ENCODE results near the gene CDH23. TPM values are rescaled to one million over a fixed set of nuclear protein-coding genes. Genes with fewer than 3 reads are reported as not detected.

The CDH23 gene
- total and polyA plus RNA-seq, 2 donors (not counting 1 experiment from before 2014, with no cell fraction given), result 0.01 to 0.17 TPM

GRCh38 chr10:71854031-71854430 is 457.3 kb downstream of the CDH23 start:
- no peak overlapping the region for H3K4me2 ChIP-seq (ENCODE audit: extremely low read depth, insufficient read depth, low read length)
- H3K79me2 ChIP-seq (ENCODE audit: control insufficient read depth, insufficient read depth, low read length), result peaks cover 19% of the 10 kb centered on the region
- no peak for TF ChIP-seq EZH2 (IDR thresholded peaks at IDR 0.05; ENCODE audit: low read length, missing control alignments)
- H2AFZ ChIP-seq (ENCODE audit: low read length), result no peak overlapping the region
- no peaks in the 10 kb centered on the region for H3K9me3 ChIP-seq (ENCODE audit: control insufficient read depth, insufficient read depth, low read depth, low read length)
- no peak overlapping the region for H3K27ac ChIP-seq (ENCODE audit: insufficient read depth, low read length)
- H4K20me1 ChIP-seq (ENCODE audit: control insufficient read depth, extremely low read depth, insufficient read depth, low read length), result no peaks in the 10 kb centered on the region
- no peaks in the 10 kb centered on the region for H3K27me3 ChIP-seq (ENCODE audit: control insufficient read depth, insufficient read depth, low read length)
- no peak overlapping the region for H3K9ac ChIP-seq (ENCODE audit: insufficient read depth, low read length)
- H3K4me1 ChIP-seq (ENCODE audit: control insufficient read depth, extremely low read depth, insufficient read depth, low read length), result peaks cover 6% of the 10 kb centered on the region
- no peaks in the 10 kb centered on the region for H3K36me3 ChIP-seq (ENCODE audit: control insufficient read depth, insufficient read depth, low read length)
- no peak overlapping the region for H3K4me3 ChIP-seq (replicated peaks in 1 of 4; ENCODE audit: control extremely low read depth in 1 of 4, insufficient read depth in 1 of 4, low read depth in 3 of 4, low read length in 4 of 4)
- peak; percentile 57 to 65 for DNase-seq (ENCODE audit: low read depth in 2 of 2)

GRCh38 chr10:71856619-71857018 is 459.9 kb downstream of the CDH23 start:
- Histone ChIP-seq H3K9ac (ENCODE audit: insufficient read depth, low read length) (no peak overlapping the region), H3K79me2 (ENCODE audit: control insufficient read depth, insufficient read depth, low read length) (no peaks in the 10 kb centered on the region), H3K4me3 (replicated peaks in 1 of 4; ENCODE audit: control extremely low read depth in 1 of 4, insufficient read depth in 1 of 4, low read depth in 3 of 4, low read length in 4 of 4) (no peak overlapping the region), H3K27me3 (ENCODE audit: control insufficient read depth, insufficient read depth, low read length) (no peaks in the 10 kb centered on the region), H3K4me1 (ENCODE audit: control insufficient read depth, extremely low read depth, insufficient read depth, low read length) (peaks cover 15% of the 10 kb centered on the region), H4K20me1 (ENCODE audit: control insufficient read depth, extremely low read depth, insufficient read depth, low read length) (no peaks in the 10 kb centered on the region), H3K9me3 (ENCODE audit: control insufficient read depth, insufficient read depth, low read depth, low read length) (no peaks in the 10 kb centered on the region), H3K36me3 (ENCODE audit: control insufficient read depth, insufficient read depth, low read length) (no peaks in the 10 kb centered on the region), H3K27ac (ENCODE audit: insufficient read depth, low read length) (no peak overlapping the region), H2AFZ (ENCODE audit: low read length) (no peak overlapping the region), H3K4me2 (ENCODE audit: extremely low read depth, insufficient read depth, low read length) (no peak overlapping the region)
- no peak for TF ChIP-seq CTCF (conservative IDR thresholded peaks at IDR 0.05 in 1 of 2, IDR thresholded peaks at IDR 0.05 in 1 of 2; ENCODE audit: low read depth in 1 of 2, low read length in 2 of 2)
- no peak for TF ChIP-seq EZH2 (IDR thresholded peaks at IDR 0.05; ENCODE audit: low read length, missing control alignments)
- DNase-seq (ENCODE audit: low read depth in 2 of 2), result no peak

GRCh38 chr10:71857934-71858890 is 461.5 kb downstream of the CDH23 start:
- Histone ChIP-seq H3K27ac (ENCODE audit: insufficient read depth, low read length) (no peak overlapping the region), H3K79me2 (ENCODE audit: control insufficient read depth, insufficient read depth, low read length) (no peaks in the 10 kb centered on the region), H3K4me3 (replicated peaks in 1 of 4; ENCODE audit: control extremely low read depth in 1 of 4, insufficient read depth in 1 of 4, low read depth in 3 of 4, low read length in 4 of 4) (no peak overlapping the region), H3K27me3 (ENCODE audit: control insufficient read depth, insufficient read depth, low read length) (no peaks in the 10 kb centered on the region), H3K9ac (ENCODE audit: insufficient read depth, low read length) (no peak overlapping the region), H4K20me1 (ENCODE audit: control insufficient read depth, extremely low read depth, insufficient read depth, low read length) (no peaks in the 10 kb centered on the region), H3K4me2 (ENCODE audit: extremely low read depth, insufficient read depth, low read length) (no peak overlapping the region), H3K9me3 (ENCODE audit: control insufficient read depth, insufficient read depth, low read depth, low read length) (no peaks in the 10 kb centered on the region), H3K36me3 (ENCODE audit: control insufficient read depth, insufficient read depth, low read length) (no peaks in the 10 kb centered on the region), H2AFZ (ENCODE audit: low read length) (no peak overlapping the region), H3K4me1 (ENCODE audit: control insufficient read depth, extremely low read depth, insufficient read depth, low read length) (peaks cover 17% of the 10 kb centered on the region)
- no peak for TF ChIP-seq EZH2 (IDR thresholded peaks at IDR 0.05; ENCODE audit: low read length, missing control alignments)
- no peak for TF ChIP-seq CTCF (conservative IDR thresholded peaks at IDR 0.05 in 1 of 2, IDR thresholded peaks at IDR 0.05 in 1 of 2; ENCODE audit: low read depth in 1 of 2, low read length in 2 of 2)
- no peak for DNase-seq (ENCODE audit: low read depth in 2 of 2)

Data from fibroblast of lung (primary cell).